GM12878 (cell line): ENCODE data around the gene TMEM86B. TPM values are rescaled to one million over a fixed set of nuclear protein-coding genes. Genes with fewer than 3 reads are reported as not detected.
A peak's percentile ranks its signal among the peaks of the same experiment; 100 is the strongest.

ENCODE experiments used
- BMI1 ChIP-seq: fragments of 450-650 bp; IDR thresholded peaks from 2 replicates; pipeline ENCODE4 v1.6.1; 2016; ENCODE audit warnings: mild to moderate bottlenecking, moderate library complexity, borderline replicate concordance
- BRCA1 ChIP-seq: IDR thresholded peaks from 2 replicates; pipeline ENCODE4 v1.6.1; 2011; ENCODE audit warnings: low read depth, low read length, improper control_type of control experiment
- CHD4 ChIP-seq: fragments of 200-600 bp; sonication (generic); IDR thresholded peaks from 2 replicates; pipeline ENCODE4 v1.6.1; 2016; ENCODE audit warnings: mild to moderate bottlenecking
- FOXK2 ChIP-seq: fragments of 450-650 bp; IDR thresholded peaks from 2 replicates; pipeline ENCODE4 v1.6.1; 2017; ENCODE audit warnings: mild to moderate bottlenecking, moderate library complexity
- FOXM1 ChIP-seq: IDR thresholded peaks from 2 replicates; pipeline ENCODE4 v1.6.1; 2012; ENCODE audit warnings: low read depth, mild to moderate bottlenecking, inconsistent platforms, low read length, moderate library complexity
- GATAD2B ChIP-seq: fragments of 450-650 bp; conservative IDR thresholded peaks from 2 replicates; pipeline ENCODE4 v1.6.1; 2017; ENCODE audit warnings: low read depth, mild to moderate bottlenecking, moderate library complexity
- KDM1A ChIP-seq: fragments of 200-600 bp; sonication (generic); IDR thresholded peaks from 2 replicates; pipeline ENCODE4 v1.6.1; 2016; ENCODE audit warnings: borderline replicate concordance
- NFIC ChIP-seq: IDR thresholded peaks from 2 replicates; pipeline ENCODE4 v1.6.1; 2012; ENCODE audit warnings: low read depth, mild to moderate bottlenecking, inconsistent platforms, low read length, moderate library complexity
- NFYA ChIP-seq: IDR thresholded peaks from 2 replicates; pipeline ENCODE4 v1.6.1; 2011; ENCODE audit warnings: low read depth, mild to moderate bottlenecking, low read length, improper control_type of control experiment, borderline replicate concordance
- RBBP5 ChIP-seq: fragments of 200-600 bp; sonication (generic); conservative IDR thresholded peaks from 2 replicates; pipeline ENCODE4 v1.6.1; 2016
- RELA ChIP-seq: fragments of 450-650 bp; IDR thresholded peaks from 2 replicates; pipeline ENCODE4 v1.8.0; 2014; ENCODE audit warnings: borderline replicate concordance; ENCODE audit not compliant: partially characterized antibody
- STAT3 ChIP-seq: IDR thresholded peaks from 2 replicates; pipeline ENCODE4 v1.6.1; 2011; ENCODE audit warnings: low read depth, low read length, improper control_type of control experiment
- TCF3 ChIP-seq: IDR thresholded peaks from 2 replicates; pipeline ENCODE4 v1.6.1; 2012; ENCODE audit warnings: low read depth, mild to moderate bottlenecking, low read length, borderline replicate concordance; ENCODE audit not compliant: insufficient read depth
- ZBED1 ChIP-seq: IDR thresholded peaks from 2 replicates; pipeline ENCODE4 v1.6.1; 2016; ENCODE audit warnings: borderline replicate concordance
- ZNF217 ChIP-seq: fragments of 450-650 bp; IDR thresholded peaks from 2 replicates; pipeline ENCODE4 v1.6.1; 2017; ENCODE audit warnings: antibody characterized with exemption, mild to moderate bottlenecking
- ZNF274 ChIP-seq: IDR thresholded peaks from one replicate; pipeline ENCODE4 v1.8.0; 2011; ENCODE audit not compliant: insufficient read length, insufficient read depth
- polyA plus RNA-seq, 11 experiments: library from polyadenylated mRNA; depleted of rRNA in 4 of 11; unstranded in 6 of 11; stranded (reverse) in 5 of 11; fragments of >200 nt; fragmentation: Nextera tagmentation in 4 of 11; fragmentation: Illumina TruSeq in 1 of 11; extraction: Ambion mirVana in 4 of 11; extraction: Trizol in 1 of 11; gene quantifications; 1 replicate in 1 of 11; 2 replicates in 10 of 11; pipeline versions ENCODE4 v1.2.1 to v1.2.3, GENCODE V29; 2011 to 2016; ENCODE audit warnings: inconsistent platforms in 2 of 11, missing spikeins in 2 of 11, low read depth in 1 of 11
- total RNA-seq, 4 experiments: library from RNA; depleted of rRNA in 3 of 4; stranded (reverse); fragments of >200 nt in 3 of 4; fragmentation: Illumina TruSeq in 1 of 4; extraction: Trizol in 1 of 4; gene quantifications; 2 replicates each; pipeline versions ENCODE4 v1.2.1 to v1.2.3, GENCODE V29; 2013 to 2021
- TF ChIP-seq, protein P1 (sequence below): IDR thresholded peaks from 2 replicates; pipeline ENCODE4 v1.6.1; 2012; ENCODE audit warnings: improper control_type of control experiment, low read depth, low read length; ENCODE audit not compliant: insufficient replicate concordance
- TF ChIP-seq, protein P2 (sequence below): IDR thresholded peaks from 2 replicates; pipeline ENCODE4 v1.6.1; 2012; ENCODE audit warnings: low read depth, low read length, improper control_type of control experiment
- TF ChIP-seq, protein P3 (sequence below): fragments of 450-650 bp; IDR thresholded peaks from 2 replicates; pipeline ENCODE4 v1.6.1; 2017; ENCODE audit warnings: mild to moderate bottlenecking

Gene TMEM86B
- total and polyA plus RNA-seq, 10 of the 15 experiments (the other 5 are each of a cell fraction or from before 2014, with no cell fraction given), result 0.26 to 10.6 (median 1.8) TPM

DNA sequence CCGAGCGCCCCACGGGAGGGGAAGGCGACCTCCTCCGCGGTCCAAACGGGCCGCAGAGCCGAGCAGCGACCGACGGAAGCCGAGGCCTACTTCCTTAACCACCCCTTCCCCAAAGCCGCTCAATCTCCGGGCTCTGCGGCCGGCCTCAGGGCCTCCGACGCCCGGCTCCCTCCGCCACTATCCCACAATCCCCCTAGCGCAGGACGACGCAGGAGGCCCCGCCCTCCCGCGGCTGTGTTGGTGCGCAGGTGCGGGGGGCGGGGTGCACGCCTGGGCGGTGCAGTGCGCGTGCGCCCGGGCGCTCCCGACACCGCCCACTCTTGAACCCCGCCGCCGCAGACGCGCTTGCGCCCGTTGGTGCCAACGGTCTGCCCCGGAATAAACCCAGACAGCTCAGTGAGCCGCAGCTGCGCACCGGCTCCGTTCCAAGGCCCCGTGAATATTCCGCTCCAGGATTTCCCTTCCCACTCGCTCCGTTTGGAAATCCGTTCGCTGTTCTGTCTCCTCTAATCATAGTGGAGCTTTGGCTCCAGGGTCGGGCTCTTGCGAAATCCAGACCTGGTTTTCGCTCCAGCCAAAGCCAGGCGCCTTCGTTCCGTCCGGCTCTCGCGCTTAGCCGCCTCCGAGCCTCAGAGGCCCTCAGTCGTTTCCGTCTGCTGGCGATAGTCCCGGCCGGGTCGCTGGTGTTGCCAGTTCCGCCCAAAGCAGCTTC is 30.4 kb upstream of the TMEM86B start, which contains the start of gene PPP6R1 (continued):
- TF ChIP-seq GATAD2B, result peak; percentile 78
- TF ChIP-seq FOXK2, result peak; percentile 52; the same call in 1 of the 2 replicates
- TF ChIP-seq, protein P1, sequence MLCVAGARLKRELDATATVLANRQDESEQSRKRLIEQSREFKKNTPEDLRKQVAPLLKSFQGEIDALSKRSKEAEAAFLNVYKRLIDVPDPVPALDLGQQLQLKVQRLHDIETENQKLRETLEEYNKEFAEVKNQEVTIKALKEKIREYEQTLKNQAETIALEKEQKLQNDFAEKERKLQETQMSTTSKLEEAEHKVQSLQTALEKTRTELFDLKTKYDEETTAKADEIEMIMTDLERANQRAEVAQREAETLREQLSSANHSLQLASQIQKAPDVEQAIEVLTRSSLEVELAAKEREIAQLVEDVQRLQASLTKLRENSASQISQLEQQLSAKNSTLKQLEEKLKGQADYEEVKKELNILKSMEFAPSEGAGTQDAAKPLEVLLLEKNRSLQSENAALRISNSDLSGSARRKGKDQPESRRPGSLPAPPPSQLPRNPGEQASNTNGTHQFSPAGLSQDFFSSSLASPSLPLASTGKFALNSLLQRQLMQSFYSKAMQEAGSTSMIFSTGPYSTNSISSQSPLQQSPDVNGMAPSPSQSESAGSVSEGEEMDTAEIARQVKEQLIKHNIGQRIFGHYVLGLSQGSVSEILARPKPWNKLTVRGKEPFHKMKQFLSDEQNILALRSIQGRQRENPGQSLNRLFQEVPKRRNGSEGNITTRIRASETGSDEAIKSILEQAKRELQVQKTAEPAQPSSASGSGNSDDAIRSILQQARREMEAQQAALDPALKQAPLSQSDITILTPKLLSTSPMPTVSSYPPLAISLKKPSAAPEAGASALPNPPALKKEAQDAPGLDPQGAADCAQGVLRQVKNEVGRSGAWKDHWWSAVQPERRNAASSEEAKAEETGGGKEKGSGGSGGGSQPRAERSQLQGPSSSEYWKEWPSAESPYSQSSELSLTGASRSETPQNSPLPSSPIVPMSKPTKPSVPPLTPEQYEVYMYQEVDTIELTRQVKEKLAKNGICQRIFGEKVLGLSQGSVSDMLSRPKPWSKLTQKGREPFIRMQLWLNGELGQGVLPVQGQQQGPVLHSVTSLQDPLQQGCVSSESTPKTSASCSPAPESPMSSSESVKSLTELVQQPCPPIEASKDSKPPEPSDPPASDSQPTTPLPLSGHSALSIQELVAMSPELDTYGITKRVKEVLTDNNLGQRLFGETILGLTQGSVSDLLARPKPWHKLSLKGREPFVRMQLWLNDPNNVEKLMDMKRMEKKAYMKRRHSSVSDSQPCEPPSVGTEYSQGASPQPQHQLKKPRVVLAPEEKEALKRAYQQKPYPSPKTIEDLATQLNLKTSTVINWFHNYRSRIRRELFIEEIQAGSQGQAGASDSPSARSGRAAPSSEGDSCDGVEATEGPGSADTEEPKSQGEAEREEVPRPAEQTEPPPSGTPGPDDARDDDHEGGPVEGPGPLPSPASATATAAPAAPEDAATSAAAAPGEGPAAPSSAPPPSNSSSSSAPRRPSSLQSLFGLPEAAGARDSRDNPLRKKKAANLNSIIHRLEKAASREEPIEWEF, result no peak
- no peak for TF ChIP-seq NFYA
- no peak for TF ChIP-seq BMI1
- no peak for TF ChIP-seq CHD4
- TF ChIP-seq BRCA1, result no peak
- TF ChIP-seq, protein P2, sequence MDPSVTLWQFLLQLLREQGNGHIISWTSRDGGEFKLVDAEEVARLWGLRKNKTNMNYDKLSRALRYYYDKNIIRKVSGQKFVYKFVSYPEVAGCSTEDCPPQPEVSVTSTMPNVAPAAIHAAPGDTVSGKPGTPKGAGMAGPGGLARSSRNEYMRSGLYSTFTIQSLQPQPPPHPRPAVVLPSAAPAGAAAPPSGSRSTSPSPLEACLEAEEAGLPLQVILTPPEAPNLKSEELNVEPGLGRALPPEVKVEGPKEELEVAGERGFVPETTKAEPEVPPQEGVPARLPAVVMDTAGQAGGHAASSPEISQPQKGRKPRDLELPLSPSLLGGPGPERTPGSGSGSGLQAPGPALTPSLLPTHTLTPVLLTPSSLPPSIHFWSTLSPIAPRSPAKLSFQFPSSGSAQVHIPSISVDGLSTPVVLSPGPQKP, result peak; percentile 9
- TF ChIP-seq KDM1A, result no peak
- TF ChIP-seq NFIC, result no peak
- TF ChIP-seq, protein P3, sequence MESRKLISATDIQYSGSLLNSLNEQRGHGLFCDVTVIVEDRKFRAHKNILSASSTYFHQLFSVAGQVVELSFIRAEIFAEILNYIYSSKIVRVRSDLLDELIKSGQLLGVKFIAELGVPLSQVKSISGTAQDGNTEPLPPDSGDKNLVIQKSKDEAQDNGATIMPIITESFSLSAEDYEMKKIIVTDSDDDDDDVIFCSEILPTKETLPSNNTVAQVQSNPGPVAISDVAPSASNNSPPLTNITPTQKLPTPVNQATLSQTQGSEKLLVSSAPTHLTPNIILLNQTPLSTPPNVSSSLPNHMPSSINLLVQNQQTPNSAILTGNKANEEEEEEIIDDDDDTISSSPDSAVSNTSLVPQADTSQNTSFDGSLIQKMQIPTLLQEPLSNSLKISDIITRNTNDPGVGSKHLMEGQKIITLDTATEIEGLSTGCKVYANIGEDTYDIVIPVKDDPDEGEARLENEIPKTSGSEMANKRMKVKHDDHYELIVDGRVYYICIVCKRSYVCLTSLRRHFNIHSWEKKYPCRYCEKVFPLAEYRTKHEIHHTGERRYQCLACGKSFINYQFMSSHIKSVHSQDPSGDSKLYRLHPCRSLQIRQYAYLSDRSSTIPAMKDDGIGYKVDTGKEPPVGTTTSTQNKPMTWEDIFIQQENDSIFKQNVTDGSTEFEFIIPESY, result peak; percentile 45; the same call in 1 of the 2 replicates
- TF ChIP-seq RELA, result peak; percentile 58
- TF ChIP-seq STAT3, result peak; percentile 88
- TF ChIP-seq ZNF274, result no peak
- TF ChIP-seq ZNF217, result no peak
- TF ChIP-seq RBBP5, result no peak
- TF ChIP-seq FOXM1, result peak; percentile 85
- TF ChIP-seq TCF3, result 0 out of 2 replicates have a peak, but pooled peaks have one; percentile 81
- TF ChIP-seq ZBED1, result no peak
